K562 (cell line): ENCODE results near the gene TMEM41A. TPM values are rescaled to one million over a fixed set of nuclear protein-coding genes. Genes with fewer than 3 reads are reported as not detected.

ENCODE experiments used
- ATAC-seq: fragments of 200-7000 bp; cut with Tn5 transposase; 3 replicates; pipeline ENCODE4 v1.9.1; 2020; ENCODE audit warnings: moderate library complexity
- BruUV-seq: library from RNA; stranded (reverse); fragments of 400-500 nt; replicated peaks from 2 replicates; lab custom pipeline; 2021; lab: Mats Ljungman, UMichigan
- CTCF ChIA-PET: fragments of 300-600 bp; formaldehyde crosslinking; extraction: SDS; loops from one replicate; lab custom pipeline; 2021; ENCODE audit warnings: low intra/inter-chr PET ratio; lab: Yijun Ruan, JAX
- POLR2A ChIA-PET: fragments of 300-600, 350-650 bp; sonication (Branson Sonifier 250); formaldehyde crosslinking; extraction: SDS; loops from one replicate; lab custom pipeline; 2021; ENCODE audit warnings: antibody characterized with exemption, inconsistent platforms; lab: Yijun Ruan, JAX
- DNase-seq, 4 experiments: peaks; one replicate each; pipeline versions ENCODE4 v3.0.0 to v3.0.0-alpha.2; 2011 to 2018; ENCODE audit warnings: low spot score in 3 of 4, mixed read lengths in 3 of 4; ENCODE audit errors: extremely low read depth in 1 of 4
- FAIRE-seq: peaks from 2 replicates; lab custom pipeline; 2011; peaks lifted over from hg19 to GRCh38; lab: Jason Lieb, UNC
- H2AFZ ChIP-seq: 2 replicates; pipeline ENCODE4 v1.6.0; 2011; ENCODE audit warnings: low read depth, low read length, control low read depth, inconsistent platforms
- H3K27ac ChIP-seq: fragments of 200-600 bp; 3 replicates; pipeline ENCODE4 v1.8.0; 2011; ENCODE audit warnings: low read depth, mild to moderate bottlenecking, control low read depth, inconsistent platforms, low read length, moderate library complexity, mixed read lengths; ENCODE audit errors: extremely low read depth
- H3K27me3 ChIP-seq, 2 experiments: fragments of 300-600 bp in 1 of 2; 2 replicates in 1 of 2; 3 replicates in 1 of 2; pipeline versions ENCODE4 v1.6.0 to v1.8.0; 2011; ENCODE audit warnings: inconsistent platforms in 2 of 2, low read length in 2 of 2, mild to moderate bottlenecking in 1 of 2, mixed read lengths in 1 of 2, moderate library complexity in 1 of 2; ENCODE audit not compliant: control insufficient read depth in 2 of 2, insufficient read depth in 2 of 2
- H3K36me3 ChIP-seq: fragments of 300-600 bp; 3 replicates; pipeline ENCODE4 v1.8.0; 2011; ENCODE audit warnings: mild to moderate bottlenecking, low read length, inconsistent platforms; ENCODE audit not compliant: control insufficient read depth, insufficient read depth
- H3K4me1 ChIP-seq, 2 experiments: fragments of 200-600 bp in 1 of 2; replicated peaks in 1 of 2; 2 replicates in 1 of 2; 3 replicates in 1 of 2; pipeline versions ENCODE4 v1.5.1 to v1.8.0; 2011; ENCODE audit warnings: inconsistent platforms in 2 of 2, low read length in 2 of 2, mild to moderate bottlenecking in 1 of 2, mixed read lengths in 1 of 2, moderate library complexity in 1 of 2; ENCODE audit not compliant: control insufficient read depth in 2 of 2, insufficient read depth in 2 of 2
- H3K4me2 ChIP-seq: 2 replicates; pipeline ENCODE4 v1.6.1; 2011; ENCODE audit warnings: low read length, control low read depth, inconsistent platforms, mixed read lengths; ENCODE audit not compliant: insufficient read depth
- H3K4me3 ChIP-seq: fragments of 200-600 bp; sonication (generic), shearing (Covaris generic); 2 replicates; pipeline ENCODE4 v1.5.1; 2016; ENCODE audit warnings: control low read depth, inconsistent platforms
- H3K79me2 ChIP-seq: fragments of 200-600 bp; 3 replicates; pipeline ENCODE4 v1.8.0; 2011; ENCODE audit warnings: low read length, inconsistent platforms; ENCODE audit not compliant: control insufficient read depth, insufficient read depth
- H3K9ac ChIP-seq, 2 experiments: 2 replicates each; pipeline versions ENCODE4 v1.6.0 to v1.6.1; 2011; ENCODE audit warnings: low read depth in 2 of 2, low read length in 2 of 2, control low read depth in 1 of 2, inconsistent platforms in 1 of 2, mild to moderate bottlenecking in 1 of 2, mixed read lengths in 1 of 2; ENCODE audit not compliant: insufficient read depth in 1 of 2
- H3K9me1 ChIP-seq: one replicate; pipeline ENCODE4 v1.6.0; 2011; ENCODE audit warnings: inconsistent platforms, mild to moderate bottlenecking, low read length, moderate library complexity; ENCODE audit not compliant: control insufficient read depth, insufficient read depth
- H3K9me3 ChIP-seq: replicated peaks from 2 replicates; pipeline ENCODE4 v1.5.1; 2011; ENCODE audit warnings: low read depth, low read length, inconsistent platforms; ENCODE audit not compliant: control insufficient read depth, insufficient read depth
- H4K20me1 ChIP-seq: replicated peaks from 2 replicates; pipeline ENCODE4 v1.6.1; 2011; ENCODE audit warnings: low read length, inconsistent platforms, mixed read lengths; ENCODE audit not compliant: control insufficient read depth, insufficient read depth
- HOXB6 ChIP-seq: fragments of 250-450 bp; sonication (Bioruptor Pico); IDR thresholded peaks from 2 replicates; pipeline ENCODE4 v1.5.1; 2022; ENCODE audit warnings: mild to moderate bottlenecking, borderline replicate concordance
- KDM1A ChIP-seq, 2 experiments: fragments of 450-650 bp; IDR thresholded peaks; 2 replicates each; pipeline ENCODE4 v1.6.1; 2016; ENCODE audit warnings: mild to moderate bottlenecking in 2 of 2
- LCOR ChIP-seq: sonication (generic); formaldehyde crosslinking; IDR thresholded peaks from 2 replicates; pipeline ENCODE4 v1.8.0; 2022; ENCODE audit warnings: mild to moderate bottlenecking, missing genetic modification reagents
- NCOA2 ChIP-seq, 2 experiments: fragments of 450-650 bp; IDR thresholded peaks; 2 replicates each; pipeline ENCODE4 v1.6.1; 2018; ENCODE audit warnings: mild to moderate bottlenecking in 2 of 2, moderate library complexity in 1 of 2; ENCODE audit not compliant: partially characterized antibody in 2 of 2
- PCBP1 ChIP-seq: fragments of 200-400 bp; formaldehyde crosslinking; IDR thresholded peaks from 2 replicates; pipeline ENCODE4 v1.6.1; 2018; ENCODE audit warnings: mild to moderate bottlenecking, low read depth, low read length; ENCODE audit not compliant: poor library complexity, severe bottlenecking
- POLR2AphosphoS5 ChIP-seq: IDR thresholded peaks from 2 replicates; pipeline ENCODE4 v1.6.1; 2011; ENCODE audit warnings: mild to moderate bottlenecking, low read depth, low read length, moderate library complexity; ENCODE audit not compliant: control insufficient read depth, insufficient read depth
- POLR2G ChIP-seq: fragments of 200-400 bp; formaldehyde crosslinking; IDR thresholded peaks from 2 replicates; pipeline ENCODE4 v1.6.1; 2017; ENCODE audit warnings: low read depth, mild to moderate bottlenecking, antibody characterized with exemption, low read length, moderate library complexity
- ZNF224 ChIP-seq: sonication (generic); formaldehyde crosslinking; IDR thresholded peaks from 2 replicates; pipeline ENCODE4 v1.8.0; 2022; ENCODE audit warnings: mild to moderate bottlenecking, missing genetic modification reagents
- ZNF76 ChIP-seq: fragments of 250-450 bp; sonication (Bioruptor Pico); IDR thresholded peaks from 2 replicates; pipeline ENCODE4 v1.4.0; 2020; ENCODE audit warnings: mild to moderate bottlenecking, moderate library complexity, borderline replicate concordance
- WGBS: fragments of 100-300 bp; shearing (Covaris generic); methylation state at CpG from one replicate; pipeline ENCODE4 v1.1.6; 2016; ENCODE audit warnings: low coverage, mixed read lengths; ENCODE audit not compliant: insufficient coverage; ENCODE audit errors: missing lambda C conversion rate; 5-methylcytosine and 5-hydroxymethylcytosine counted together
- in situ Hi-C: fragments of 300-500 bp; cut with MboI; formaldehyde crosslinking; loops from 4 replicates; pipeline ENCODE4 v1.15.0; 2018; ENCODE audit warnings: inconsistent platforms, mixed read lengths
- intact Hi-C: fragments of 100-400 bp; cut with micrococcal nuclease; formaldehyde crosslinking; loops from 2 replicates; pipeline ENCODE4 v1.14.2; 2022
- polyA plus RNA-seq, 8 experiments: library from polyadenylated mRNA; depleted of rRNA in 4 of 8; stranded (reverse) in 5 of 8; unstranded in 3 of 8; fragments of >200 nt; fragmentation: Nextera tagmentation in 2 of 8; fragmentation: Illumina TruSeq in 1 of 8; extraction: Ambion mirVana in 2 of 8; extraction: Trizol in 1 of 8; gene quantifications; 2 replicates each; pipeline versions ENCODE4 v1.2.1 to v1.2.3, GENCODE V29; 2011 to 2014; ENCODE audit warnings: inconsistent platforms in 1 of 8, missing spikeins in 1 of 8
- total RNA-seq, 7 experiments: library from RNA; depleted of rRNA in 6 of 7; stranded (reverse); fragments of >200 nt in 6 of 7; fragmentation: Illumina TruSeq in 2 of 7; extraction: Trizol in 2 of 7; gene quantifications; 2 replicates each; pipeline versions ENCODE4 v1.2.1 to v1.2.3, GENCODE V29; 2011 to 2021; ENCODE audit warnings: low replicate concordance in 1 of 7
- TF ChIP-seq, protein P1 (sequence below): fragments of 250-450 bp; sonication (Bioruptor Pico); IDR thresholded peaks from 2 replicates; pipeline ENCODE4 v1.6.1; 2021; ENCODE audit warnings: mild to moderate bottlenecking

TMEM41A gene
- total and polyA plus RNA-seq, 9 of the 15 experiments (the other 6 are each of a cell fraction or from before 2014, with no cell fraction given): 22.5 to 65.9 (median 31.5) TPM

DNA sequence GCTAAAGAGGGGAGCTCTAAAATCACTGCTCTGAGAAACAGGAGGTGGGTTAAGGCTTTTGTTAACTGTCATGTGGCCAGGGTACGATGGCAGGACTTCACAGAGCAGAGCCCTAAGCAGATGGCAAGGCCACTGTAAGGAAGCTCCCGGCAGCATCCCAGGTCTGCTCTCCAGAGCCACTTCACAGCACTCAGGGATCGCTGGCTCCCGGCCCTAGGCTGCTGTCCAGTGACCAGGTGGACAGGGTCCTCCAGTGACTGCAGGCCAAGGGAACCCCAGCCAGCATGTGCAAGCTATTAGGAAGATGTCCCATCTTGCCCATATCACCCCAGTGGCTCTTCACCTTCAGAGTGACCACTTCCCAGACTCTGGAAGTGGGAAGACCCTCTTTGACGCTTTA lies 10.4 kb downstream of the TMEM41A start:
- Histone ChIP-seq H3K4me3 (no peak overlapping the region), H3K27ac (no peak overlapping the region), H3K79me2 (no peaks in the 10 kb centered on the region; the same call in 2 of the 3 replicates), H3K4me2 (no peak overlapping the region), H3K9ac (no peak overlapping the region), H3K36me3 (peaks cover 73% of the 10 kb centered on the region), H3K4me1 (no peaks in the 10 kb centered on the region), H3K9me1 (peaks cover 3% of the 10 kb centered on the region)
- WGBS: 91% methylated on average over 4 of the region's 5 CpGs
- ATAC-seq (peak; percentile 37), DNase-seq (no peak)
- in situ Hi-C loops: no loop called here
- TF ChIP-seq POLR2AphosphoS5: no peak
- 0 out of 2 replicates have a peak, but pooled peaks have one; percentile 16 for TF ChIP-seq POLR2G
- no peak for TF ChIP-seq HOXB6 (CRISPR knock-in tag)
- TF ChIP-seq, all 486 proteins: peak for 1
- BruUV-seq: no TSS peak
- POLR2A ChIA-PET: interaction anchor here (0.6 to 1.5 kb wide), 6 partner anchors 9 to 28 kb away, joined by 3 to 5 read pairs (median 4); partner anchors contain the start of gene TMEM41A
- FAIRE-seq: no peak
- H2AFZ ChIP-seq: no peak overlapping the region
- no peaks in the 10 kb centered on the region for H3K27me3 ChIP-seq
- intact Hi-C loops: no loop called here
- CTCF ChIA-PET: no interaction called here
- no peaks in the 10 kb centered on the region for H4K20me1 ChIP-seq
- no peaks in the 10 kb centered on the region for H3K9me3 ChIP-seq

DNA sequence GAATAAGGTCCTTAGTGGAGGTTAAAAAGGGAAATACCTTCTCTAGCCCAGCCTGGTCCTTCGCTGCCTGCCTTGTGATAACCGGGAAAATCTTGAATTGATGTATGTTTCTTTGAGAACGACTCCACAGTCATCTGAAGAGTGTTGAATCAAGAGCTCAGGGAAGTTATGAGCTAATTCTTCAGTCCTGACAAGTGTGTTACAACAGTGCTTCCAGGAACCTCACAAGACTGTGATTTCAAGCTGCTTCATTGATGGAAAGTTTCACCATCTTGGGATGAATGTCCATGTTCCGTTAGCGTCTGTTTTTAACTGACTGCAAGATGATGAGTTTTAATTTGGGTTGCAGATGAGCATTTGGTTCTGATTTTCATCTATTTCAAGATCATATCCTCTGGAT lies 12.4 kb downstream of the TMEM41A start:
- CTCF ChIA-PET: no interaction called here
- H3K9me1 ChIP-seq: no peaks in the 10 kb centered on the region

More for the DNA sequence above, 12.4 kb downstream of the TMEM41A start:
- intact Hi-C loops: no loop called here
- Histone ChIP-seq H3K9ac (no peak overlapping the region), H3K4me1 (no peaks in the 10 kb centered on the region), H3K27ac (no peak overlapping the region), H2AFZ (no peak overlapping the region), H4K20me1 (no peaks in the 10 kb centered on the region), H3K79me2 (no peaks in the 10 kb centered on the region), H3K9me3 (no peaks in the 10 kb centered on the region), H3K36me3 (peaks cover 60% of the 10 kb centered on the region), H3K27me3 (no peaks in the 10 kb centered on the region), H3K4me2 (no peak overlapping the region), H3K4me3 (no peak overlapping the region)
- TF ChIP-seq ZNF76 (no peak), ZNF224 (CRISPR knock-in tag) (no peak), KDM1A (IDR thresholded peaks at IDR 0.05) (no peak), LCOR (no peak), NCOA2 (IDR thresholded peaks at IDR 0.05; ENCODE audit: partially characterized antibody in 2 of 2) (no peak), PCBP1 (no peak)
- TF ChIP-seq, protein P1, sequence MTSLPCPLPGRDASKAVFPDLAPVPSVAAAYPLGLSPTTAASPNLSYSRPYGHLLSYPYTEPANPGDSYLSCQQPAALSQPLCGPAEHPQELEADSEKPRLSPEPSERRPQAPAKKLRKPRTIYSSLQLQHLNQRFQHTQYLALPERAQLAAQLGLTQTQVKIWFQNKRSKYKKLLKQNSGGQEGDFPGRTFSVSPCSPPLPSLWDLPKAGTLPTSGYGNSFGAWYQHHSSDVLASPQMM: no peak
- ATAC-seq (no peak), DNase-seq (no peak), FAIRE-seq (no peak)
- no TSS peak for BruUV-seq
- POLR2A ChIA-PET: interaction anchor here (1.0 to 1.5 kb wide), 4 partner anchors 8 to 100 kb away, joined by 3 to 5 read pairs (median 4); partner anchors contain the start of genes SENP2 and TMEM41A
- in situ Hi-C loops: no loop called here
- WGBS: 75% methylated on average over 5 of the region's 5 CpGs
